Parathyroid adenoma (tissue), 2 donors: Measurements from ENCODE around the gene AMPD1.

Source experiments
- H2AFZ ChIP-seq: fragments of 300-600 bp; sonication (generic); one replicate; pipeline ENCODE4 v1.7.0; 2017; ENCODE audit warnings: antibody characterized with exemption, mild to moderate bottlenecking
- H3K27ac ChIP-seq: fragments of 300-600 bp; sonication (generic); one replicate; pipeline ENCODE4 v1.7.0; 2017
- H3K27me3 ChIP-seq: fragments of 300-600 bp; sonication (generic); one replicate; pipeline ENCODE4 v1.7.0; 2017; ENCODE audit warnings: low read length; ENCODE audit not compliant: control insufficient read depth, insufficient read depth
- H3K36me3 ChIP-seq: fragments of 300-600 bp; sonication (generic); one replicate; pipeline ENCODE4 v1.7.0; 2017; ENCODE audit warnings: low read length; ENCODE audit not compliant: control insufficient read depth, insufficient read depth
- H3K4me1 ChIP-seq: fragments of 300-600 bp; sonication (generic); one replicate; pipeline ENCODE4 v1.7.0; 2017; ENCODE audit warnings: control low read depth
- H3K4me2 ChIP-seq: fragments of 300-600 bp; sonication (generic); one replicate; pipeline ENCODE4 v1.7.0; 2017; ENCODE audit warnings: low read length
- H3K4me3 ChIP-seq: fragments of 300-600 bp; sonication (generic); one replicate; pipeline ENCODE4 v1.7.0; 2017; ENCODE audit warnings: low read depth, low read length
- H3K79me2 ChIP-seq: fragments of 300-600 bp; sonication (generic); one replicate; pipeline ENCODE4 v1.7.0; 2017; ENCODE audit warnings: control low read depth
- H3K9ac ChIP-seq: fragments of 300-600 bp; sonication (generic); one replicate; pipeline ENCODE4 v1.7.0; 2017; ENCODE audit warnings: mild to moderate bottlenecking
- H3K9me3 ChIP-seq: fragments of 300-600 bp; sonication (generic); one replicate; pipeline ENCODE4 v1.7.0; 2017; ENCODE audit warnings: low read length; ENCODE audit not compliant: control insufficient read depth
- CTCF ChIP-seq: fragments of 300-600 bp; sonication (generic); IDR thresholded peaks from one replicate; pipeline ENCODE4 v1.7.0; 2017; ENCODE audit warnings: antibody characterized with exemption, mild to moderate bottlenecking
- donor health status: primary hyperparathyroidism.

The AMPD1 gene

GRCh38 chr1:114648503-114648902 is 46.8 kb downstream of the AMPD1 start:
- Histone ChIP-seq H3K4me3 (no peak overlapping the region), H3K9ac (no peak overlapping the region)

GRCh38 chr1:114641377-114641776 is 54.0 kb downstream of the AMPD1 start:
- Histone ChIP-seq H3K4me2 (no peak overlapping the region), H2AFZ (no peak overlapping the region), H3K4me3 (no peak overlapping the region), H3K9me3 (no peaks in the 10 kb centered on the region), H3K36me3 (no peaks in the 10 kb centered on the region), H3K27ac (no peak overlapping the region), H3K4me1 (no peaks in the 10 kb centered on the region), H3K79me2 (no peaks in the 10 kb centered on the region), H3K9ac (no peak overlapping the region), H3K27me3 (no peaks in the 10 kb centered on the region)
- no peak for TF ChIP-seq CTCF

More at GRCh38 chr1:114648503-114648902, 46.8 kb downstream of the AMPD1 start:
- no peak for TF ChIP-seq CTCF
- Histone ChIP-seq H3K79me2 (no peaks in the 10 kb centered on the region), H3K9me3 (no peaks in the 10 kb centered on the region), H3K27me3 (no peaks in the 10 kb centered on the region), H3K4me2 (no peak overlapping the region), H3K4me1 (no peaks in the 10 kb centered on the region), H3K27ac (no peak overlapping the region), H3K36me3 (no peaks in the 10 kb centered on the region), H2AFZ (no peak overlapping the region)

- H3K27me3 ChIP-seq: no peaks in the 10 kb centered on the region
- no peak overlapping the region for H2AFZ ChIP-seq
- H3K9me3 ChIP-seq: no peaks in the 10 kb centered on the region
- no peak overlapping the region for H3K27ac ChIP-seq
- no peak overlapping the region for H3K4me2 ChIP-seq
- H3K79me2 ChIP-seq: no peaks in the 10 kb centered on the region
- TF ChIP-seq CTCF: no peak
- no peaks in the 10 kb centered on the region for H3K36me3 ChIP-seq
- no peaks in the 10 kb centered on the region for H3K4me1 ChIP-seq
- no peak overlapping the region for H3K4me3 ChIP-seq
- H3K9ac ChIP-seq: no peak overlapping the region
Observed at GRCh38 chr1:114638910-114639309, 56.4 kb downstream of the AMPD1 start.

GRCh38 chr1:114632427-114632826 is 62.9 kb downstream of the AMPD1 start:
- no peak overlapping the region for H3K9ac ChIP-seq
- H3K4me1 ChIP-seq: no peaks in the 10 kb centered on the region
- H3K9me3 ChIP-seq: no peaks in the 10 kb centered on the region
- no peak overlapping the region for H3K4me2 ChIP-seq
- no peak for TF ChIP-seq CTCF
- no peak overlapping the region for H3K27ac ChIP-seq
- no peak overlapping the region for H2AFZ ChIP-seq
- H3K79me2 ChIP-seq: no peaks in the 10 kb centered on the region
- H3K36me3 ChIP-seq: no peaks in the 10 kb centered on the region
- H3K27me3 ChIP-seq: no peaks in the 10 kb centered on the region
- H3K4me3 ChIP-seq: no peak overlapping the region

- no peaks in the 10 kb centered on the region for H3K27me3 ChIP-seq
- no peak overlapping the region for H3K4me2 ChIP-seq
- H3K4me3 ChIP-seq: no peak overlapping the region
- no peak overlapping the region for H3K27ac ChIP-seq
- no peaks in the 10 kb centered on the region for H3K36me3 ChIP-seq
- no peaks in the 10 kb centered on the region for H3K4me1 ChIP-seq
- no peaks in the 10 kb centered on the region for H3K79me2 ChIP-seq
- no peaks in the 10 kb centered on the region for H3K9me3 ChIP-seq
- no peak for TF ChIP-seq CTCF
- no peak overlapping the region for H2AFZ ChIP-seq
- no peak overlapping the region for H3K9ac ChIP-seq
Observed at GRCh38 chr1:114627107-114627506, 68.2 kb downstream of the AMPD1 start.
